Measurements from ENCODE around the gene VPS8. TPM values are rescaled to one million over a fixed set of nuclear protein-coding genes. Genes with fewer than 3 reads are reported as not detected.

Gene VPS8
- total RNA-seq, 1 experiment from 2014 or later: 72.3 TPM

DNA sequence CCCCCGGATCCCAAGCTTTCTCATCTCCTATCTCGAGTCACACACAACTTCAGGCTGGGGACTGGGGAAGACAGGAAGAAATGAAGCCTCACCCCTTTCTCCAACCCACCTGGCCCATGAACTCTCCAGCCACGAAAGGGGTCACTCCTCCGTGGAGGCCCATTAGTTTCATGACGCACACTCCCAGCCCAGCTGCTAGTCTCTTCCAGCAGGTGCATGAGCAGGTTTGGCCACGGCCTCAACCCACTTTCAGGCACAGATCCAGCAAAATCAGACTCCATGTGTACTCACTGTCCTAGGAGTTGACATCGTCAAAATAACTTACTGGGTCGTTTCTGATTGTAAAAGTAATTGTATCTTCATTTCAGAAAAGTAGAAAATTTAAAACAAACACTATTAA lies 264.3 kb downstream of the VPS8 start:
- no peak overlapping the region for H3K27ac ChIP-seq (ENCODE audit: low read length)
- H3K4me3 ChIP-seq (ENCODE audit: low read depth in 2 of 2, low read length in 2 of 2): no peak overlapping the region
- ChIA-PET CTCF (no interaction called here), POLR2A (no interaction called here)
- TF ChIP-seq, protein P1, sequence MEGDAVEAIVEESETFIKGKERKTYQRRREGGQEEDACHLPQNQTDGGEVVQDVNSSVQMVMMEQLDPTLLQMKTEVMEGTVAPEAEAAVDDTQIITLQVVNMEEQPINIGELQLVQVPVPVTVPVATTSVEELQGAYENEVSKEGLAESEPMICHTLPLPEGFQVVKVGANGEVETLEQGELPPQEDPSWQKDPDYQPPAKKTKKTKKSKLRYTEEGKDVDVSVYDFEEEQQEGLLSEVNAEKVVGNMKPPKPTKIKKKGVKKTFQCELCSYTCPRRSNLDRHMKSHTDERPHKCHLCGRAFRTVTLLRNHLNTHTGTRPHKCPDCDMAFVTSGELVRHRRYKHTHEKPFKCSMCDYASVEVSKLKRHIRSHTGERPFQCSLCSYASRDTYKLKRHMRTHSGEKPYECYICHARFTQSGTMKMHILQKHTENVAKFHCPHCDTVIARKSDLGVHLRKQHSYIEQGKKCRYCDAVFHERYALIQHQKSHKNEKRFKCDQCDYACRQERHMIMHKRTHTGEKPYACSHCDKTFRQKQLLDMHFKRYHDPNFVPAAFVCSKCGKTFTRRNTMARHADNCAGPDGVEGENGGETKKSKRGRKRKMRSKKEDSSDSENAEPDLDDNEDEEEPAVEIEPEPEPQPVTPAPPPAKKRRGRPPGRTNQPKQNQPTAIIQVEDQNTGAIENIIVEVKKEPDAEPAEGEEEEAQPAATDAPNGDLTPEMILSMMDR (IDR thresholded peaks at IDR 0.05): no peak
- TF ChIP-seq, protein P2, sequence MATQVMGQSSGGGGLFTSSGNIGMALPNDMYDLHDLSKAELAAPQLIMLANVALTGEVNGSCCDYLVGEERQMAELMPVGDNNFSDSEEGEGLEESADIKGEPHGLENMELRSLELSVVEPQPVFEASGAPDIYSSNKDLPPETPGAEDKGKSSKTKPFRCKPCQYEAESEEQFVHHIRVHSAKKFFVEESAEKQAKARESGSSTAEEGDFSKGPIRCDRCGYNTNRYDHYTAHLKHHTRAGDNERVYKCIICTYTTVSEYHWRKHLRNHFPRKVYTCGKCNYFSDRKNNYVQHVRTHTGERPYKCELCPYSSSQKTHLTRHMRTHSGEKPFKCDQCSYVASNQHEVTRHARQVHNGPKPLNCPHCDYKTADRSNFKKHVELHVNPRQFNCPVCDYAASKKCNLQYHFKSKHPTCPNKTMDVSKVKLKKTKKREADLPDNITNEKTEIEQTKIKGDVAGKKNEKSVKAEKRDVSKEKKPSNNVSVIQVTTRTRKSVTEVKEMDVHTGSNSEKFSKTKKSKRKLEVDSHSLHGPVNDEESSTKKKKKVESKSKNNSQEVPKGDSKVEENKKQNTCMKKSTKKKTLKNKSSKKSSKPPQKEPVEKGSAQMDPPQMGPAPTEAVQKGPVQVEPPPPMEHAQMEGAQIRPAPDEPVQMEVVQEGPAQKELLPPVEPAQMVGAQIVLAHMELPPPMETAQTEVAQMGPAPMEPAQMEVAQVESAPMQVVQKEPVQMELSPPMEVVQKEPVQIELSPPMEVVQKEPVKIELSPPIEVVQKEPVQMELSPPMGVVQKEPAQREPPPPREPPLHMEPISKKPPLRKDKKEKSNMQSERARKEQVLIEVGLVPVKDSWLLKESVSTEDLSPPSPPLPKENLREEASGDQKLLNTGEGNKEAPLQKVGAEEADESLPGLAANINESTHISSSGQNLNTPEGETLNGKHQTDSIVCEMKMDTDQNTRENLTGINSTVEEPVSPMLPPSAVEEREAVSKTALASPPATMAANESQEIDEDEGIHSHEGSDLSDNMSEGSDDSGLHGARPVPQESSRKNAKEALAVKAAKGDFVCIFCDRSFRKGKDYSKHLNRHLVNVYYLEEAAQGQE (IDR thresholded peaks at IDR 0.05; ENCODE audit: insufficient read depth in 1 of 2, low read depth in 2 of 2, low read length in 1 of 2): no peak
- no peak for TF ChIP-seq SIN3A (IDR thresholded peaks at IDR 0.05; ENCODE audit: borderline replicate concordance, insufficient read depth, low read depth, low read length)
- TF ChIP-seq TCF7L2 (IDR thresholded peaks at IDR 0.05; ENCODE audit: low read depth, low read length): no peak
- TF ChIP-seq POLR2AphosphoS5 (IDR thresholded peaks at IDR 0.05; ENCODE audit: low read depth, low read length): no peak
- no peak for DNase-seq (ENCODE audit: low read depth, low spot score)
- intact Hi-C loops (cut with micrococcal nuclease; ENCODE audit: unreplicated experiment): no loop called here
- no TSS peak for BruUV-seq (replicated peaks)
- ATAC-seq: no peak
- no peaks in the 10 kb centered on the region for H3K9me3 ChIP-seq (ENCODE audit: control insufficient read depth, insufficient read depth, low read depth, low read length)
- H3K27me3 ChIP-seq (ENCODE audit: control insufficient read depth, insufficient read depth, low read length): peaks cover 6% of the 10 kb centered on the region; the same call in 1 of the 2 replicates
- no peaks in the 10 kb centered on the region for H3K4me1 ChIP-seq (ENCODE audit: control insufficient read depth, insufficient read depth, low read length)
- no peaks in the 10 kb centered on the region for H3K36me3 ChIP-seq (ENCODE audit: control insufficient read depth, insufficient read depth, low read length)
- in situ Hi-C loops (cut with HindIII; ENCODE audit: low pct_unique_long_range_greater_than_20kb, low sequenced_read_pairs): no loop called here

DNA sequence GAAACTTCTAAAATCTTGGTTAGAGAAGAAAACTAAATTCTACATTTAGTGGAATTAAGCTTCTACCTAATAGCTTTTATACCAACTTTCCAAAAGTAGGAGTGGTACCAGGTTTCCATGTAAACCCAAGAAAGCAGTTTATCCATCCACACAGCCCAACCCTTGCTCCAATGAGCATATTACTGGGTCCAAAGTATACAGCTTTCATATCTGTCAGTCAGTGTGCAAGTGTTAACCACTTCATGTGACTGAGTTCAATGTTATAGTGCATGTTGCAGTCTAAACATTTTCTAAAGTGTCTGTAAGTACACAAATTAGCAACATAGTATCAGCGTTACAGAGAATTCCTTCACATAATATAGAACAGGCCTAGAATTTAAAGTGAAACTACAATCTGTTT lies 267.7 kb downstream of the VPS8 start:
- CTCF ChIA-PET: no interaction called here
- in situ Hi-C loops (cut with HindIII; ENCODE audit: low pct_unique_long_range_greater_than_20kb, low sequenced_read_pairs): no loop called here
- ATAC-seq: no peak

More for the DNA sequence above, 267.7 kb downstream of the VPS8 start:
- intact Hi-C loops (cut with micrococcal nuclease; ENCODE audit: unreplicated experiment): no loop called here
- POLR2A ChIA-PET: no interaction called here
- TF ChIP-seq TCF7L2 (IDR thresholded peaks at IDR 0.05; ENCODE audit: low read depth, low read length): no peak
- TF ChIP-seq, protein P2 (IDR thresholded peaks at IDR 0.05; ENCODE audit: insufficient read depth in 1 of 2, low read depth in 2 of 2, low read length in 1 of 2): no peak
- no TSS peak for BruUV-seq (replicated peaks)
- Histone ChIP-seq H3K4me3 (ENCODE audit: low read depth in 2 of 2, low read length in 2 of 2) (no peak overlapping the region), H3K9me3 (ENCODE audit: control insufficient read depth, insufficient read depth, low read depth, low read length) (no peaks in the 10 kb centered on the region), H3K4me1 (ENCODE audit: control insufficient read depth, insufficient read depth, low read length) (no peaks in the 10 kb centered on the region), H3K27me3 (ENCODE audit: control insufficient read depth, insufficient read depth, low read length) (peaks cover 10% of the 10 kb centered on the region; the same call in 1 of the 2 replicates), H3K27ac (ENCODE audit: low read length) (no peak overlapping the region), H3K36me3 (ENCODE audit: control insufficient read depth, insufficient read depth, low read length) (no peaks in the 10 kb centered on the region)
- DNase-seq (ENCODE audit: low read depth, low spot score): no peak

Measured in Panc1 (cell line).